ENCODE measurements around the gene SIAE. TPM values are rescaled to one million over a fixed set of nuclear protein-coding genes. Genes with fewer than 3 reads are reported as not detected.

SIAE gene
- total RNA-seq, 1 experiment from 2014 or later = 5.6 TPM

GRCh38 chr11:124658501-124658900, 15.0 kb downstream of the SIAE start:
- Mint-ChIP-seq H3K9me3 (no peaks in the 10 kb centered on the region; a peak in 1 of 5 replicates), H3K4me3 (no peak overlapping the region; a peak in 1 of 5 replicates), H3K27me3 (ENCODE audit: low read depth) (0 out of 2 replicates have a peak, but pooled peaks cover 1% of the 10 kb centered on the region), H3K36me3 (ENCODE audit: insufficient read depth in 1 of 3, low read depth in 3 of 3) (no peaks in the 10 kb centered on the region; a peak in 1 of 7 replicates), H3K4me1 (peaks cover 18 to 19% of the 10 kb centered on the region in 2 experiments), H3K27ac (no peak overlapping the region)
- Histone ChIP-seq H3K9ac (ENCODE audit: extremely low read depth, insufficient read length, low read length) (no peak overlapping the region), H2BK5ac (ENCODE audit: insufficient read length, low read length) (no peak overlapping the region), H2BK15ac (ENCODE audit: low read depth, low read length) (no peak overlapping the region), H3K56ac (ENCODE audit: insufficient read length, low read depth, low read length) (no peak overlapping the region), H4K5ac (ENCODE audit: insufficient read length, low read depth, low read length) (no peak overlapping the region), H3K14ac (ENCODE audit: insufficient read depth, low read length) (no peak overlapping the region), H3K27ac (ENCODE audit: insufficient read length, low read depth, low read length) (no peak overlapping the region), H4K20me1 (ENCODE audit: control insufficient read depth, insufficient read depth, insufficient read length) (no peaks in the 10 kb centered on the region), H2BK120ac (ENCODE audit: low read depth, low read length, poor library complexity, severe bottlenecking) (no peak overlapping the region), H2AK5ac (ENCODE audit: insufficient read length, low read length) (no peak overlapping the region), H3K4me1 (ENCODE audit: insufficient read depth, low read length) (peaks cover 4% of the 10 kb centered on the region; the same call in 1 of the 2 replicates), H3K23ac (ENCODE audit: insufficient read length, low read depth, low read length) (no peak overlapping the region), H4K91ac (ENCODE audit: insufficient read length, low read depth, low read length) (no peak overlapping the region), H3K9me3 (ENCODE audit: control insufficient read depth, low read depth, low read length) (no peaks in the 10 kb centered on the region), H3K27me3 (ENCODE audit: insufficient read depth, low read length) (no peaks in the 10 kb centered on the region), H2AFZ (ENCODE audit: low read length) (no peak overlapping the region), H2BK20ac (ENCODE audit: low read depth, low read length, poor library complexity, severe bottlenecking) (no peak overlapping the region), H3K79me2 (ENCODE audit: insufficient read depth, low read length) (no peaks in the 10 kb centered on the region), H3T11ph (ENCODE audit: low read length) (no peak overlapping the region), H4K8ac (replicated peaks; ENCODE audit: insufficient read length, low read depth, low read length) (no peak overlapping the region), H3K4me2 (ENCODE audit: insufficient read depth, insufficient read length, low read length) (no peak overlapping the region), H2BK12ac (ENCODE audit: insufficient read length, low read depth, low read length) (no peak overlapping the region), H3K4ac (ENCODE audit: low read depth, low read length) (no peak overlapping the region), H3K79me1 (ENCODE audit: insufficient read depth, low read depth, low read length, poor library complexity, severe bottlenecking) (no peaks in the 10 kb centered on the region), H3K23me2 (ENCODE audit: insufficient read length, low read depth, low read length, poor library complexity, severe bottlenecking) (no peaks in the 10 kb centered on the region), H3K18ac (ENCODE audit: insufficient read length, low read depth, low read length) (no peak overlapping the region)
- DNase-seq = no peak
- WGBS (ENCODE audit: extremely low coverage, insufficient read length, low lambda C conversion rate) = 100% methylated on average over 2 of the region's 3 CpGs
- TF ChIP-seq CTCF (conservative IDR thresholded peaks at IDR 0.05) = no peak
